Esophagus squamous epithelium (tissue), 4 donors: ENCODE results near the gene ACP7.

Experiments
- POLR2A ChIP-seq, 4 donors: fragments of 450-650 bp; IDR thresholded peaks; one replicate each; pipeline ENCODE4 v1.6.1; 2017; ENCODE audit warnings: antibody characterized with exemption in 4 of 4, mild to moderate bottlenecking in 4 of 4, moderate library complexity in 3 of 4
- TF ChIP-seq, protein P1 (sequence below), 6 experiments: fragments of 450-650 bp in 4 of 6; fragments of 200-600 bp in 2 of 6; sonication (generic) in 2 of 6; IDR thresholded peaks; one replicate each; pipeline ENCODE4 v1.5.1; 2016 to 2019; ENCODE audit warnings: antibody characterized with exemption in 6 of 6, mild to moderate bottlenecking in 4 of 6, moderate library complexity in 4 of 6

DNA sequence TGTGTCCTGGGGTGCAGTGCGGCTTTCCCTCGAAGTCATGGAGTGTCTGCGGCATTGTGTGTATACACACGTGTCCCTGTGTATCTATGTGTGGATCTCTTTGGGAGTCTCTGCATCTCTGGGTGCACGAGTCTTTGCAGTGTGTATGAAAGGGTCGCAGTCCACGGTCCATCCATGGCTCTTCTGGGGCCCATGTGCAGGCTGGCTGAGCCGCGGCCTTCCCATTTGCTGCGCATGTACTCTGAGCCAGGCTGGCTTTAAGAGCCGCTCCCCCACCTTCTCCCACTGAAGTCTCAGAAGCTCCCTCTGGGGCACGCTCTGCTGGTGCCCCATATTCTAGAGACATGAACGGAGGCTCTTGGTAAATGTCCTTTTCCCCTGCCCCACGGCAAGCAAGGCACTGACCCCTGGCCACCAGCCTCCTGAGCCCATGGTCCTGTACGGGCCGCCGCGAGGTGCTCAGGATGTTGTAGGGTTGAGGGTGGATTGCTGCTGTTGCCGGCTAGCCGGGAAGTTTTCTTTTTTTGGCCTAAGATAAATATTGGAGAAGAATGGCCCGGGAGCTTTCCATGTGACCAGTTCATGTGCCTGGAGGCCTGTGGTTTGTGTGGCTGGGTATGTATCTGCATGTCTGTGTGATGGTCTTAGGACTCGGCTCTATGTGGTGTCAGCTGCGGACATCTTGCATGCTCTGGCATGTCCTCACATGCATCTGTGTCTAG lies 73.3 kb downstream of the ACP7 start:
- TF ChIP-seq POLR2A (IDR thresholded peaks at IDR 0.05) = no peak
- TF ChIP-seq, protein P1, sequence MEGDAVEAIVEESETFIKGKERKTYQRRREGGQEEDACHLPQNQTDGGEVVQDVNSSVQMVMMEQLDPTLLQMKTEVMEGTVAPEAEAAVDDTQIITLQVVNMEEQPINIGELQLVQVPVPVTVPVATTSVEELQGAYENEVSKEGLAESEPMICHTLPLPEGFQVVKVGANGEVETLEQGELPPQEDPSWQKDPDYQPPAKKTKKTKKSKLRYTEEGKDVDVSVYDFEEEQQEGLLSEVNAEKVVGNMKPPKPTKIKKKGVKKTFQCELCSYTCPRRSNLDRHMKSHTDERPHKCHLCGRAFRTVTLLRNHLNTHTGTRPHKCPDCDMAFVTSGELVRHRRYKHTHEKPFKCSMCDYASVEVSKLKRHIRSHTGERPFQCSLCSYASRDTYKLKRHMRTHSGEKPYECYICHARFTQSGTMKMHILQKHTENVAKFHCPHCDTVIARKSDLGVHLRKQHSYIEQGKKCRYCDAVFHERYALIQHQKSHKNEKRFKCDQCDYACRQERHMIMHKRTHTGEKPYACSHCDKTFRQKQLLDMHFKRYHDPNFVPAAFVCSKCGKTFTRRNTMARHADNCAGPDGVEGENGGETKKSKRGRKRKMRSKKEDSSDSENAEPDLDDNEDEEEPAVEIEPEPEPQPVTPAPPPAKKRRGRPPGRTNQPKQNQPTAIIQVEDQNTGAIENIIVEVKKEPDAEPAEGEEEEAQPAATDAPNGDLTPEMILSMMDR (IDR thresholded peaks at IDR 0.05) = no peak
